Naive B cell (primary cell): ENCODE measurements around the gene MAN1A2. TPM values are rescaled to one million over a fixed set of nuclear protein-coding genes. Genes with fewer than 3 reads are reported as not detected.
A peak's percentile ranks its signal among the peaks of the same experiment; 100 is the strongest.
"Not testable (repeated sequence)": the region's sequence is repeated elsewhere in the genome, so short reads cannot be mapped to it uniquely, and the experiment has no call there.

ENCODE experiments used
- ATAC-seq, 2 donors: fragments of 150-1000 bp; cut with Tn5 transposase; 2 replicates each; pipeline ENCODE4 v1.10.0; 2021; ENCODE audit warnings: low read depth in 2 of 2, mild to moderate bottlenecking in 2 of 2, moderate library complexity in 2 of 2
- DNase-seq: peaks from one replicate; pipeline ENCODE4 v3.0.0; 2022
- H3K27ac Mint-ChIP-seq, 6 donors: one replicate each; pipeline ENCODE4 v1.8.0; 2020 to 2022; ENCODE audit warnings: mild to moderate bottlenecking in 6 of 6, mixed read lengths in 6 of 6, moderate library complexity in 5 of 6, inconsistent platforms in 2 of 6
- H3K27me3 Mint-ChIP-seq, 3 donors: one replicate each; pipeline ENCODE4 v1.8.0; 2021 to 2022; ENCODE audit warnings: mixed read lengths in 3 of 3, mild to moderate bottlenecking in 1 of 3
- H3K36me3 Mint-ChIP-seq, 2 donors: one replicate each; pipeline ENCODE4 v1.8.0; 2020 to 2022; ENCODE audit warnings: mixed read lengths in 2 of 2, inconsistent platforms in 1 of 2, mild to moderate bottlenecking in 1 of 2
- H3K4me1 Mint-ChIP-seq, 3 donors: one replicate each; pipeline ENCODE4 v1.8.0; 2020 to 2022; ENCODE audit warnings: mixed read lengths in 3 of 3, inconsistent platforms in 1 of 3, mild to moderate bottlenecking in 1 of 3, moderate library complexity in 1 of 3
- H3K4me3 Mint-ChIP-seq, 8 donors: one replicate each; pipeline ENCODE4 v1.8.0; 2020 to 2022; ENCODE audit warnings: mild to moderate bottlenecking in 8 of 8, mixed read lengths in 8 of 8, moderate library complexity in 8 of 8, inconsistent platforms in 2 of 8
- H3K9me3 Mint-ChIP-seq, 7 donors: one replicate each; pipeline ENCODE4 v1.8.0; 2020 to 2022; ENCODE audit warnings: mixed read lengths in 7 of 7, mild to moderate bottlenecking in 5 of 7, inconsistent platforms in 2 of 7, moderate library complexity in 1 of 7
- polyA plus RNA-seq, 6 donors: library from polyadenylated mRNA; unstranded; fragments of 300-500 nt; fragmentation: Illumina TruSeq; gene quantifications; one replicate each; pipeline ENCODE4 v1.2.3, GENCODE V29; 2021; ENCODE audit warnings: low read depth in 6 of 6

The MAN1A2 gene
- polyA plus RNA-seq, result 10 to 100 TPM in 5 of 6 donors, 1 to 10 TPM in 1; 8.3 to 26.6 (median 21.5) TPM

- peak within 1 kb of the TSS; percentile 88 to 98 (median 96) for H3K4me3 Mint-ChIP-seq
- H3K27ac Mint-ChIP-seq, result peak within 1 kb of the TSS; percentile 91 to 98 (median 96)
- H3K4me1 Mint-ChIP-seq, result peaks cover 54 to 71% (median 69%) of the 10 kb centered on the region in 3 donors
- no peaks in the 10 kb centered on the region for H3K9me3 Mint-ChIP-seq
- no peaks in the 10 kb centered on the region for H3K27me3 Mint-ChIP-seq
- ATAC-seq (peak; percentile 66 to 70), DNase-seq (peak; percentile 85)
- H3K36me3 Mint-ChIP-seq, result no peaks in the 10 kb centered on the region
Observed at GRCh38 chr1:117367046-117368025, at the start of gene MAN1A2. Gene MAN1A2, plus strand, starts transcription at chr1:117367449. Its CDS starts 735 bp downstream, at chr1:117368184.

DNA sequence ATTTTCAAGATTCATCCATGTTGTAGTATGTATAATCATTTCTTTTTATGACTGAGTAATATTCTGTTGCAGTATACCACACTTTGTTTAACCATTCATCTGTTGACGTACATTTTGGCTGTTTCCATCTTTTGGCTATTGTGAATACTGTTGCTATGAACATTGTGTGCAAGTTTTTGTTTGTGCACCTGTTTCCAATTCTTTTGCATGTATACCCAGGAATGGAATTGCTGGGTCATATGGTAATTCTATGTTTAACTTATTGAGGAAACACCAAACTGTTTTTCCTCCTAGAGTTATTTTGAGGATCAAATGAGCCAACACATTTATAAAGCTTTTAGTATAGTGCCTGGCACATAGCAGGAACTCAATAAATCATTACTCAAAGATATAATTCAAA lies 49.2 kb upstream of the MAN1A2 start:
- Mint-ChIP-seq H3K9me3 (peaks cover 0 to 3% (median 0%) of the 10 kb centered on the region in 7 donors), H3K27ac (no peak overlapping the region), H3K36me3 (no peaks in the 10 kb centered on the region), H3K4me1 (no peaks in the 10 kb centered on the region), H3K4me3 (no peak overlapping the region), H3K27me3 (peaks cover 18 to 44% (median 30%) of the 10 kb centered on the region in 3 donors)
- no peak for DNase-seq
- no peak for ATAC-seq

GRCh38 chr1:117318426-117318825 lies 48.8 kb upstream of the MAN1A2 start:
- Mint-ChIP-seq H3K36me3 (no peaks in the 10 kb centered on the region), H3K4me3 (no peak overlapping the region), H3K27me3 (peaks cover 21 to 44% (median 30%) of the 10 kb centered on the region in 3 donors), H3K9me3 (peaks cover 0 to 3% (median 0%) of the 10 kb centered on the region in 7 donors), H3K27ac (no peak overlapping the region), H3K4me1 (no peaks in the 10 kb centered on the region)
- no peak for DNase-seq
- ATAC-seq, result no peak

DNA sequence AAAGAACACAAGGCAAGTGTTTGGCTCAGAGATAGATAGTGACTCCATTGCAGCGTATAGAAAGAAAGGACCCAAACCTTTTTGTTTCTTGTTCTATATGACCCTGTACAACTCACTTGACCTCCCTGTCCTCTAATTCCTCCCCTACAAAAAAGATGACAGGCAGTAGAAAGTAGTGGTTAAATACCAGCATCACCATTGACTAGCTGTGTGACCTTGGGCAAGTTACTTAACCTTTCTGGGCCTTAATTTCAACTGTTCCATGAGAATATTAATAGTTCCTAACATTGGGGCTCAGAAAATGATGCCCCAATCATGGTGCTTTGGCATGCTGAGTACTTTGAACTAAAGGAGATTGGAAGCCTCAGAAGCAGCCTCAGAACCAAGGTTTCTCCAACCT lies 46.7 kb upstream of the MAN1A2 start:
- ATAC-seq, result no peak
- peaks cover 0 to 3% (median 0%) of the 10 kb centered on the region in 7 donors for H3K9me3 Mint-ChIP-seq
- H3K4me3 Mint-ChIP-seq, result no peak overlapping the region
- no peak overlapping the region for H3K27ac Mint-ChIP-seq
- no peak for DNase-seq
- H3K4me1 Mint-ChIP-seq, result no peaks in the 10 kb centered on the region
- peaks cover 42 to 58% (median 43%) of the 10 kb centered on the region in 3 donors for H3K27me3 Mint-ChIP-seq
- no peaks in the 10 kb centered on the region for H3K36me3 Mint-ChIP-seq

GRCh38 chr1:117321680-117322609 lies 45.3 kb upstream of the MAN1A2 start:
- H3K9me3 Mint-ChIP-seq, result peaks cover 0 to 1% (median 0%) of the 10 kb centered on the region in 7 donors
- ATAC-seq, result no peak
- H3K27ac Mint-ChIP-seq, result no peak overlapping the region

DNA sequence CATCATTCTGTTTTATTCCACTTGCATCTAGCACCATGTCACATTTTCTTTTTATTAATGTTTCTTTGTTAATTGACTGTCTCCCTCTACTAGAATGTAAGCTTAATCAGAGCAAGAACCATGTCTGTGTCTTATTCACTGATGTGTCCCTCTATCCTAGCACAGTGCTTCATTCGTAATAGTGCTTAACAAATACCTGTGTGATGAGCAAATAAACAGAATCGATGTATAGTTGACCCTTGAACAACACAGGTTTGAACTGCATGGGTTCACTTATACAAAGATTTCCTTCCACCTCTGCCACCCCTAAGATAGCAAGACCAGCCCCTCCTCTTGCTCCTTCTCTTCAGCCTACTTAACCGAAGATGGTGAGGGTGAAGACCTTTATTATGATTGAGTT lies 42.9 kb upstream of the MAN1A2 start:
- no peak for DNase-seq
- H3K27me3 Mint-ChIP-seq, result peaks cover 34 to 41% (median 38%) of the 10 kb centered on the region in 3 donors
- H3K9me3 Mint-ChIP-seq, result no peaks in the 10 kb centered on the region
- H3K27ac Mint-ChIP-seq, result no peak overlapping the region
- H3K4me1 Mint-ChIP-seq, result no peaks in the 10 kb centered on the region
- ATAC-seq, result no peak
- H3K4me3 Mint-ChIP-seq, result no peak overlapping the region
- no peaks in the 10 kb centered on the region for H3K36me3 Mint-ChIP-seq

More at GRCh38 chr1:117321680-117322609, 45.3 kb upstream of the MAN1A2 start:
- Mint-ChIP-seq H3K4me1 (no peaks in the 10 kb centered on the region), H3K36me3 (no peaks in the 10 kb centered on the region), H3K4me3 (no peak overlapping the region), H3K27me3 (peaks cover 42 to 52% (median 43%) of the 10 kb centered on the region in 3 donors)
- DNase-seq, result no peak

- H3K4me1 Mint-ChIP-seq, H3K36me3 Mint-ChIP-seq, H3K4me3 Mint-ChIP-seq, H3K27ac Mint-ChIP-seq, H3K9me3 Mint-ChIP-seq, DNase-seq, ATAC-seq: not testable (repeated sequence)
- H3K27me3 Mint-ChIP-seq, result peaks cover 34 to 45% (median 35%) of the 10 kb centered on the region in 3 donors
Observed at GRCh38 chr1:117326035-117326434, 41.2 kb upstream of the MAN1A2 start.

- H3K27me3 Mint-ChIP-seq, result peaks cover 31 to 49% (median 32%) of the 10 kb centered on the region in 3 donors
- no peak overlapping the region for H3K4me3 Mint-ChIP-seq
- H3K36me3 Mint-ChIP-seq, result no peaks in the 10 kb centered on the region
- no peak for DNase-seq
- no peak for ATAC-seq
- H3K9me3 Mint-ChIP-seq, result no peaks in the 10 kb centered on the region
- no peak overlapping the region for H3K27ac Mint-ChIP-seq
- H3K4me1 Mint-ChIP-seq, result no peaks in the 10 kb centered on the region
Observed at GRCh38 chr1:117327011-117327410, 40.2 kb upstream of the MAN1A2 start.

DNA sequence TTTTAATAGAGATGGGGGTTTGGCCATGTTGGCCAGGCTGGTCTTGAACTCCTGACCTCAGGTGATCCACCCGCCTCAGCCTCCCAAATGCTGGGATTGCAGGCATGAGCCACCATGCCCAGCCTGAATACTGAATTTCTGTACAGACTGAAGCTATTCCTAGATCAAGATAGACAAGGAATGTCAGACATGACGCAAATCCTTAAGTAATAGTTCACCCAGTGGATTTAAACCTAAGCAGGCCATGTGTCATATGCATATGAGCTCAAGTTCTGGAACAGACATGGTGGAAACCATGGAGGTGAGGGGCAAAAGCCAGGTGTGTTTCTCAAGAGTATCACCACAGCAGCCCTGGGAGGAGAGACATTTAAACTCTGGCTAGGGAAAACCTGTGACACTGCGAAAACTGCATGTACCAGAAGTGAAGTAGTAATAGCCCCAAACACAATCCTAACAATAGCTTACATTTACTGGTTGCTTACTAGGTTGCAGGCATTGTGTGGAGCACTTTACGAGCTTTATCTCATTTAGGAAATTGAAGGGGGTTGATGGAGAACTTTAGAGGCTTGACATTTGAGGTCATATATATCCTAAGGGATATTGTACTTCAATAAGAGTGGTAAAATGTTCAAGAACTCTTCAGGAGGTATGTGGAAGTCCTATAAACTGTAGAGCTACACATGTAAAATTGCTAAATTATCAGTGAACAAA lies 31.7 kb upstream of the MAN1A2 start:
- no peak overlapping the region for H3K27ac Mint-ChIP-seq
- no peak for ATAC-seq

GRCh38 chr1:117336088-117336817 lies 31.0 kb upstream of the MAN1A2 start:
- ATAC-seq (no peak), DNase-seq (no peak)
- Mint-ChIP-seq H3K27ac (no peak overlapping the region), H3K9me3 (peaks cover 0 to 6% (median 2%) of the 10 kb centered on the region in 7 donors), H3K36me3 (no peaks in the 10 kb centered on the region), H3K4me1 (peaks cover 0 to 5% (median 0%) of the 10 kb centered on the region in 3 donors), H3K4me3 (no peak overlapping the region), H3K27me3 (peaks cover under 1 to 18% (median 10%) of the 10 kb centered on the region in 3 donors)

More for the DNA sequence above, 31.7 kb upstream of the MAN1A2 start:
- Mint-ChIP-seq H3K4me1 (peaks cover 0 to 5% (median 0%) of the 10 kb centered on the region in 3 donors), H3K36me3 (no peaks in the 10 kb centered on the region), H3K9me3 (peaks cover 0 to 6% (median 2%) of the 10 kb centered on the region in 7 donors), H3K4me3 (no peak overlapping the region), H3K27me3 (peaks cover 8 to 25% (median 17%) of the 10 kb centered on the region in 3 donors)
- DNase-seq, result no peak

- ATAC-seq (peak; percentile 53 to 54), DNase-seq (no peak)
- Mint-ChIP-seq H3K36me3 (no peaks in the 10 kb centered on the region), H3K4me1 (peaks cover 5 to 8% (median 7%) of the 10 kb centered on the region in 3 donors), H3K4me3 (no peak overlapping the region), H3K27ac (peak overlapping the region in 2 of 6 donors; percentile 10 to 85), H3K9me3 (peaks cover 0 to 6% (median 2%) of the 10 kb centered on the region in 7 donors), H3K27me3 (no peaks in the 10 kb centered on the region)
Observed at GRCh38 chr1:117339866-117340700, 27.2 kb upstream of the MAN1A2 start.
